Measurements from ENCODE around the gene MATCAP1.

DNA sequence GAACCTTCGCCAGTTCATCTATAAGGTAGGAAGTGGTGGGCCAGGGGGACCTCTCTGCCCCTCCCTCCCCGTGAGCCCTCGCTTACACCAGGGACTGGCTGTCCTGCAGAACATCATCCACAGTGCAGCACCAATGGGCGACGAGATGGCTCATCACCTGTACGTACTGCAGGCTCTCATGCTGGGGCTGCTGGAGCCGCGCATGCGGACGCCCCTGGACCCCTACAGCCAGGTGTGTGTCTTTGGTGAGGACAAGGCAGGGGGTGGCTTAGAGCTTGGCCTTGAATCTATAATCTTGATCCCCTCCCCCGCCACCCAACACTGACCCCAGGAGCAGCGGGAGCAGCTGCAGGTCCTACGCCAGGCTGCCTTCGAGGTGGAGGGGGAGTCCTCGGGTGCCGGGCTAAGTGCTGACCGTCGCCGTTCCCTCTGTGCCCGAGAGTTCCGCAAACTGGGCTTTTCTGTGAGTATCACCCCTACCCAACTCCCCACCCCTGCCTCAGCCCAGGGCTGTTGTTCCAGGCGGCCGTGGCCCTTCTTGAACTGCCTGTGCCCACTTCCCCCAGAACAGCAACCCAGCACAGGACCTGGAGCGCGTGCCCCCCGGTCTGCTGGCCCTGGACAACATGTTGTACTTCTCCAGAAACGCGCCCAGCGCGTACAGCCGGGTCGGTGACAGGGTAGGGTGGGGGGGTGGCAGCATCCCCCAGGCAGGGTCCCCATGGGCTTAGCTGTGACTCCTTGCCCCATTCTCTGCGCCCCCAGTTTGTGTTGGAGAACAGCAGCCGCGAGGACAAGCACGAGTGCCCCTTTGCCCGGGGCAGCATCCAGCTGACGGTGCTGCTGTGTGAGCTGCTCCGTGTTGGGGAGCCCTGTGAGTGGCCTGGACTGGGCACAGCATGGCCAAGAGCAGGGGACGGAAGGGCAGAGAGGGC is 17.9 kb upstream of the MATCAP1 start:
- TF ChIP-seq, protein P1, sequence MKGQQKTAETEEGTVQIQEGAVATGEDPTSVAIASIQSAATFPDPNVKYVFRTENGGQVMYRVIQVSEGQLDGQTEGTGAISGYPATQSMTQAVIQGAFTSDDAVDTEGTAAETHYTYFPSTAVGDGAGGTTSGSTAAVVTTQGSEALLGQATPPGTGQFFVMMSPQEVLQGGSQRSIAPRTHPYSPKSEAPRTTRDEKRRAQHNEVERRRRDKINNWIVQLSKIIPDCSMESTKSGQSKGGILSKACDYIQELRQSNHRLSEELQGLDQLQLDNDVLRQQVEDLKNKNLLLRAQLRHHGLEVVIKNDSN (IDR thresholded peaks at IDR 0.05): no peak
- TF ChIP-seq, protein P2, sequence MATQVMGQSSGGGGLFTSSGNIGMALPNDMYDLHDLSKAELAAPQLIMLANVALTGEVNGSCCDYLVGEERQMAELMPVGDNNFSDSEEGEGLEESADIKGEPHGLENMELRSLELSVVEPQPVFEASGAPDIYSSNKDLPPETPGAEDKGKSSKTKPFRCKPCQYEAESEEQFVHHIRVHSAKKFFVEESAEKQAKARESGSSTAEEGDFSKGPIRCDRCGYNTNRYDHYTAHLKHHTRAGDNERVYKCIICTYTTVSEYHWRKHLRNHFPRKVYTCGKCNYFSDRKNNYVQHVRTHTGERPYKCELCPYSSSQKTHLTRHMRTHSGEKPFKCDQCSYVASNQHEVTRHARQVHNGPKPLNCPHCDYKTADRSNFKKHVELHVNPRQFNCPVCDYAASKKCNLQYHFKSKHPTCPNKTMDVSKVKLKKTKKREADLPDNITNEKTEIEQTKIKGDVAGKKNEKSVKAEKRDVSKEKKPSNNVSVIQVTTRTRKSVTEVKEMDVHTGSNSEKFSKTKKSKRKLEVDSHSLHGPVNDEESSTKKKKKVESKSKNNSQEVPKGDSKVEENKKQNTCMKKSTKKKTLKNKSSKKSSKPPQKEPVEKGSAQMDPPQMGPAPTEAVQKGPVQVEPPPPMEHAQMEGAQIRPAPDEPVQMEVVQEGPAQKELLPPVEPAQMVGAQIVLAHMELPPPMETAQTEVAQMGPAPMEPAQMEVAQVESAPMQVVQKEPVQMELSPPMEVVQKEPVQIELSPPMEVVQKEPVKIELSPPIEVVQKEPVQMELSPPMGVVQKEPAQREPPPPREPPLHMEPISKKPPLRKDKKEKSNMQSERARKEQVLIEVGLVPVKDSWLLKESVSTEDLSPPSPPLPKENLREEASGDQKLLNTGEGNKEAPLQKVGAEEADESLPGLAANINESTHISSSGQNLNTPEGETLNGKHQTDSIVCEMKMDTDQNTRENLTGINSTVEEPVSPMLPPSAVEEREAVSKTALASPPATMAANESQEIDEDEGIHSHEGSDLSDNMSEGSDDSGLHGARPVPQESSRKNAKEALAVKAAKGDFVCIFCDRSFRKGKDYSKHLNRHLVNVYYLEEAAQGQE (IDR thresholded peaks at IDR 0.05; ENCODE audit: low read depth): no peak
- TF ChIP-seq FOXM1 (IDR thresholded peaks at IDR 0.05; ENCODE audit: borderline replicate concordance, low read depth): no peak
- TF ChIP-seq RAD21 (IDR thresholded peaks at IDR 0.05; ENCODE audit: low read depth): no peak
- TF ChIP-seq YY1 (IDR thresholded peaks at IDR 0.05; ENCODE audit: low read depth): no peak
- no peak for TF ChIP-seq ZBTB7A (IDR thresholded peaks at IDR 0.05; ENCODE audit: low read depth)
- TF ChIP-seq, protein P3, sequence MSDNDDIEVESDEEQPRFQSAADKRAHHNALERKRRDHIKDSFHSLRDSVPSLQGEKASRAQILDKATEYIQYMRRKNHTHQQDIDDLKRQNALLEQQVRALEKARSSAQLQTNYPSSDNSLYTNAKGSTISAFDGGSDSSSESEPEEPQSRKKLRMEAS (IDR thresholded peaks at IDR 0.05): no peak
- no peak for TF ChIP-seq TAF1 (IDR thresholded peaks at IDR 0.05; ENCODE audit: low read depth)
- no peak for TF ChIP-seq TCF12 (IDR thresholded peaks at IDR 0.05; ENCODE audit: low read depth)
- TF ChIP-seq CEBPB (IDR thresholded peaks at IDR 0.05): no peak
- TF ChIP-seq EGR1 (IDR thresholded peaks at IDR 0.05): no peak
- no peak for TF ChIP-seq EP300 (IDR thresholded peaks at IDR 0.05; ENCODE audit: borderline replicate concordance)

All from Ishikawa (cell line).